HCT116 (cell line): Measurements from ENCODE around the gene DCD. TPM values are rescaled to one million over a fixed set of nuclear protein-coding genes. Genes with fewer than 3 reads are reported as not detected.

Experiments used
- ATAC-seq: fragments of 200-7000 bp; cut with Tn5 transposase; 2 replicates; pipeline ENCODE4 v1.9.1; 2020; ENCODE audit warnings: mild to moderate bottlenecking, moderate library complexity
- BruUV-seq: library from RNA; stranded (reverse); fragments of 400-500 nt; replicated peaks from 2 replicates; lab custom pipeline; 2021; lab: Mats Ljungman, UMichigan
- CTCF ChIA-PET: fragments of 300-600 bp; sonication (Branson Sonifier 250); formaldehyde crosslinking; loops from one replicate; lab custom pipeline; 2021; ENCODE audit warnings: antibody characterized with exemption; lab: Charles Lee
- POLR2A ChIA-PET: fragments of 300-600, 350-600 bp; sonication (Branson Sonifier 250); formaldehyde crosslinking; loops from one replicate; lab custom pipeline; 2021; ENCODE audit warnings: antibody characterized with exemption; lab: Charles Lee
- RAD21 ChIA-PET, 2 experiments: fragments of 300-600 bp; sonication (Branson Sonifier 250); formaldehyde crosslinking; loops; one replicate each; lab custom pipeline; 2023; ENCODE audit warnings: low total read pairs in 2 of 2; ENCODE audit not compliant: uncharacterized antibody in 2 of 2, unreplicated experiment in 2 of 2, low non-redundant PET in 1 of 2; lab: Charles Lee
- DNase-seq: peaks from one replicate; pipeline ENCODE4 v3.0.0-alpha.2; 2010; ENCODE audit warnings: low read depth, low spot score
- H2AFZ ChIP-seq: fragments of 200-600 bp; shearing (Covaris generic), sonication (generic); 2 replicates; pipeline ENCODE4 v1.6.1; 2017; ENCODE audit warnings: low read depth, mixed run types, mixed read lengths, antibody characterized with exemption, low read length; ENCODE audit not compliant: poor library complexity, severe bottlenecking
- H3K27ac ChIP-seq: 2 replicates; pipeline ENCODE4 v1.5.1; 2012; ENCODE audit warnings: low read depth, low read length
- H3K27me3 ChIP-seq: fragments of 200-600 bp; sonication (generic); 2 replicates; pipeline ENCODE4 v1.6.1; 2016; ENCODE audit warnings: mixed run types, low read length, mixed read lengths; ENCODE audit not compliant: insufficient read depth
- H3K36me3 ChIP-seq, 2 experiments: fragments of 200-500 bp in 1 of 2; fragments of 200-600 bp in 1 of 2; sonication (Bioruptor generic) in 1 of 2; sonication (generic) in 1 of 2; 2 replicates each; pipeline versions ENCODE4 v1.5.1 to v1.6.1; 2014 to 2016; ENCODE audit warnings: low read length in 2 of 2, inconsistent platforms in 1 of 2, mixed read lengths in 1 of 2, mixed run types in 1 of 2; ENCODE audit not compliant: insufficient read depth in 2 of 2, control insufficient read depth in 1 of 2
- H3K4me1 ChIP-seq, 2 experiments: fragments of 200-600 bp in 1 of 2; sonication (generic) in 1 of 2; 2 replicates each; pipeline versions ENCODE4 v1.5.1 to v1.6.1; 2012 to 2017; ENCODE audit warnings: low read length in 2 of 2, inconsistent platforms in 1 of 2, mild to moderate bottlenecking in 1 of 2, mixed read lengths in 1 of 2, mixed run types in 1 of 2, moderate library complexity in 1 of 2; ENCODE audit not compliant: insufficient read depth in 2 of 2, control insufficient read depth in 1 of 2
- H3K4me2 ChIP-seq: fragments of 200-600 bp; sonication (generic); 2 replicates; pipeline ENCODE4 v1.6.1; 2017; ENCODE audit warnings: mixed run types, low read length, mixed read lengths
- H3K4me3 ChIP-seq, 2 experiments: fragments of 200-600 bp in 1 of 2; sonication (generic) in 1 of 2; replicated peaks in 1 of 2; 2 replicates each; pipeline ENCODE4 v1.5.1; 2011 to 2016; ENCODE audit warnings: low read length in 2 of 2, control low read depth in 1 of 2, low read depth in 1 of 2, mild to moderate bottlenecking in 1 of 2, mixed read lengths in 1 of 2, mixed run types in 1 of 2
- H3K79me2 ChIP-seq: fragments of 200-600 bp; sonication (generic); 2 replicates; pipeline ENCODE4 v1.6.1; 2017; ENCODE audit warnings: mild to moderate bottlenecking, mixed run types, low read length, moderate library complexity, mixed read lengths; ENCODE audit not compliant: insufficient read depth
- H3K9ac ChIP-seq: fragments of 200-600 bp; sonication (generic); 2 replicates; pipeline ENCODE4 v1.6.1; 2016; ENCODE audit warnings: low read length, mixed read lengths
- H3K9me2 ChIP-seq: fragments of 200-600 bp; sonication (generic), shearing (Covaris generic); 2 replicates; pipeline ENCODE4 v1.6.1; 2017; ENCODE audit warnings: mixed run types, mild to moderate bottlenecking, moderate library complexity; ENCODE audit not compliant: insufficient read depth
- H3K9me3 ChIP-seq, 2 experiments: fragments of 200-500 bp in 1 of 2; fragments of 200-600 bp in 1 of 2; sonication (Bioruptor generic) in 1 of 2; sonication (generic) in 1 of 2; 2 replicates each; pipeline ENCODE4 v1.6.1; 2014 to 2017; ENCODE audit warnings: low read length in 2 of 2, mixed read lengths in 2 of 2, inconsistent platforms in 1 of 2, low read depth in 1 of 2, mild to moderate bottlenecking in 1 of 2, mixed run types in 1 of 2, moderate library complexity in 1 of 2; ENCODE audit not compliant: control insufficient read depth in 1 of 2, insufficient read depth in 1 of 2
- H4K20me1 ChIP-seq: fragments of 200-600 bp; sonication (generic), shearing (Covaris generic); 2 replicates; pipeline ENCODE4 v1.6.1; 2017; ENCODE audit warnings: mixed run types, mild to moderate bottlenecking, moderate library complexity; ENCODE audit not compliant: insufficient read depth
- CBX3 ChIP-seq: IDR thresholded peaks from 2 replicates; pipeline ENCODE4 v1.6.1; 2012; ENCODE audit warnings: low read depth
- CEBPB ChIP-seq: IDR thresholded peaks from 2 replicates; pipeline ENCODE4 v1.6.1; 2012; ENCODE audit warnings: low read depth
- CTCF ChIP-seq, 3 experiments: fragments of 200-600 bp in 1 of 3; sonication (generic) in 1 of 3; IDR thresholded peaks in 2 of 3; conservative IDR thresholded peaks in 1 of 3; 2 replicates each; pipeline ENCODE4 v1.5.1; 2012 to 2017; ENCODE audit warnings: low read depth in 2 of 3, low read length in 2 of 3, antibody characterized with exemption in 1 of 3, borderline replicate concordance in 1 of 3, control low read depth in 1 of 3, mild to moderate bottlenecking in 1 of 3, mixed read lengths in 1 of 3, mixed run types in 1 of 3, moderate library complexity in 1 of 3; ENCODE audit not compliant: insufficient read depth in 1 of 3
- FOSL1 ChIP-seq: IDR thresholded peaks from 2 replicates; pipeline ENCODE4 v1.6.1; 2012; ENCODE audit warnings: low read depth
- RAD21 ChIP-seq: IDR thresholded peaks from 2 replicates; pipeline ENCODE4 v1.6.1; 2012; ENCODE audit warnings: low read depth, mild to moderate bottlenecking
- SP1 ChIP-seq: IDR thresholded peaks from 2 replicates; pipeline ENCODE4 v1.6.1; 2012; ENCODE audit warnings: low read depth
- YY1 ChIP-seq: IDR thresholded peaks from 2 replicates; pipeline ENCODE4 v1.6.1; 2011; ENCODE audit warnings: low read length, low read depth, moderate library complexity, mild to moderate bottlenecking; ENCODE audit not compliant: insufficient replicate concordance; ENCODE audit errors: extremely low read depth
- ZNF274 ChIP-seq: fragments of 200-500 bp; sonication (Bioruptor generic); IDR thresholded peaks from 2 replicates; pipeline ENCODE4 v1.6.1; 2014; ENCODE audit warnings: mild to moderate bottlenecking, low read depth, low read length, inconsistent platforms
- intact Hi-C: fragments of 100-400 bp; cut with micrococcal nuclease; formaldehyde crosslinking; loops from 2 replicates; pipeline ENCODE4 v1.10.0; 2022
- total RNA-seq: library from RNA; stranded (reverse); gene quantifications from one replicate; pipeline ENCODE4 v1.2.1, GENCODE V29; 2021; ENCODE audit not compliant: unreplicated experiment
- TF ChIP-seq, protein P1 (sequence below): IDR thresholded peaks from 2 replicates; pipeline ENCODE4 v1.6.1; 2012; ENCODE audit warnings: low read depth
- TF ChIP-seq, protein P2 (sequence below): IDR thresholded peaks from 2 replicates; pipeline ENCODE4 v1.6.1; 2012

DCD gene
- total RNA-seq, 1 experiment from 2014 or later = not detected

DNA sequence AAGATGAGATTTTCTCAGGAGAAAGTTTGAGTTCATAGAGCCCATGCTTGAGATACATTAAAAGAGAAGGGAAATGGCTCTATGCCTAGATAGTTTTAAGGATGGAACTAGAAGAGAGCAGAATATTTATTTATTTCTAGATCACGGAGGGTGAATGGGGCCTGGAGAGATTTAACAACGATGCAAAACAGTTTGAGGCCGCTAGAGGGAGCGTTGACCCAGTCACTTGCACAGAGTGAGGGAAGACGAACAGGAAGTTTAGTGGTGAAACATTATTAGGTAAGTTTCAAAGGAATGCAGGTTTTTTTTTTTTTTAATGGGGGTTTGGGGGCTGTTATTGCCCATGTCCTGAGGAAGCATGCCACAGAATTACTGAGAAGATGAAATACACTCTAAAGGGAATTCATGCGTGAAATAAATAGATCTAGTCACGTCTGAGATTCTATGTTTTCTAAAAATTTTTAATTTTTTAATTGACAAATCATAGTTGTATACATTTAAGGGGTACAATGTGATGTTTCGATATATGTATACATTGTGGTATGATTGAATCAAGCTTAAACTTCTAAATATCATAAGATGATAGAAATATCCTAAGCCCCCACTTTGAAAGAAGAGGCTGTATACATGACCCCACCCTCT, 44.9 kb downstream of the DCD start:
- intact Hi-C loops = loop anchor here (5.0 kb wide), 1 partner anchor 334 kb away; no protein-coding TSS in a partner anchor
- peaks cover 0 to 11% of the 10 kb centered on the region in 2 experiments; a peak in 3 of 4 replicates for H3K4me1 ChIP-seq
- CTCF ChIA-PET = interaction anchor here (1.8 kb wide), 1 partner anchor 23 kb away, joined by 6 read pairs; no protein-coding TSS in a partner anchor

More for the DNA sequence above, 44.9 kb downstream of the DCD start:
- DNase-seq = peak; percentile 71
- H3K79me2 ChIP-seq = no peaks in the 10 kb centered on the region
- peak overlapping the region; percentile 28 for H2AFZ ChIP-seq
- no peaks in the 10 kb centered on the region for H3K36me3 ChIP-seq
- H3K27me3 ChIP-seq = peaks cover 4% of the 10 kb centered on the region; the same call in 1 of the 2 replicates
- H4K20me1 ChIP-seq = no peaks in the 10 kb centered on the region
- POLR2A ChIA-PET = no interaction called here
- H3K4me2 ChIP-seq = peak overlapping the region; percentile 3; the same call in 1 of the 2 replicates
- no peak overlapping the region for H3K27ac ChIP-seq
- ATAC-seq = peak; percentile 96
- RAD21 ChIA-PET = no interaction called here
- no peak overlapping the region for H3K4me3 ChIP-seq
- BruUV-seq = no TSS peak
- H3K9me3 ChIP-seq = no peaks in the 10 kb centered on the region
- H3K9me2 ChIP-seq = no peaks in the 10 kb centered on the region
- H3K9ac ChIP-seq = no peak overlapping the region
- TF ChIP-seq ZNF274 (no peak), CTCF (IDR thresholded peaks at IDR 0.05 in 2 of 3, conservative IDR thresholded peaks at IDR 0.05 in 1 of 3; ENCODE audit: borderline replicate concordance in 1 of 3, insufficient read depth in 1 of 3, low read depth in 2 of 3, low read length in 2 of 3) (peak; percentile 74 to 85 (median 84)), RAD21 (peak; percentile 65), SP1 (0 out of 2 replicates have a peak, but pooled peaks have one; percentile 8), CEBPB (peak; percentile 51), CBX3 (peak; percentile 44; the same call in 1 of the 2 replicates), YY1 (peak; percentile 24), FOSL1 (0 out of 2 replicates have a peak, but pooled peaks have one; percentile 6)
- TF ChIP-seq, protein P1, sequence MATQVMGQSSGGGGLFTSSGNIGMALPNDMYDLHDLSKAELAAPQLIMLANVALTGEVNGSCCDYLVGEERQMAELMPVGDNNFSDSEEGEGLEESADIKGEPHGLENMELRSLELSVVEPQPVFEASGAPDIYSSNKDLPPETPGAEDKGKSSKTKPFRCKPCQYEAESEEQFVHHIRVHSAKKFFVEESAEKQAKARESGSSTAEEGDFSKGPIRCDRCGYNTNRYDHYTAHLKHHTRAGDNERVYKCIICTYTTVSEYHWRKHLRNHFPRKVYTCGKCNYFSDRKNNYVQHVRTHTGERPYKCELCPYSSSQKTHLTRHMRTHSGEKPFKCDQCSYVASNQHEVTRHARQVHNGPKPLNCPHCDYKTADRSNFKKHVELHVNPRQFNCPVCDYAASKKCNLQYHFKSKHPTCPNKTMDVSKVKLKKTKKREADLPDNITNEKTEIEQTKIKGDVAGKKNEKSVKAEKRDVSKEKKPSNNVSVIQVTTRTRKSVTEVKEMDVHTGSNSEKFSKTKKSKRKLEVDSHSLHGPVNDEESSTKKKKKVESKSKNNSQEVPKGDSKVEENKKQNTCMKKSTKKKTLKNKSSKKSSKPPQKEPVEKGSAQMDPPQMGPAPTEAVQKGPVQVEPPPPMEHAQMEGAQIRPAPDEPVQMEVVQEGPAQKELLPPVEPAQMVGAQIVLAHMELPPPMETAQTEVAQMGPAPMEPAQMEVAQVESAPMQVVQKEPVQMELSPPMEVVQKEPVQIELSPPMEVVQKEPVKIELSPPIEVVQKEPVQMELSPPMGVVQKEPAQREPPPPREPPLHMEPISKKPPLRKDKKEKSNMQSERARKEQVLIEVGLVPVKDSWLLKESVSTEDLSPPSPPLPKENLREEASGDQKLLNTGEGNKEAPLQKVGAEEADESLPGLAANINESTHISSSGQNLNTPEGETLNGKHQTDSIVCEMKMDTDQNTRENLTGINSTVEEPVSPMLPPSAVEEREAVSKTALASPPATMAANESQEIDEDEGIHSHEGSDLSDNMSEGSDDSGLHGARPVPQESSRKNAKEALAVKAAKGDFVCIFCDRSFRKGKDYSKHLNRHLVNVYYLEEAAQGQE = no peak
- TF ChIP-seq, protein P2, sequence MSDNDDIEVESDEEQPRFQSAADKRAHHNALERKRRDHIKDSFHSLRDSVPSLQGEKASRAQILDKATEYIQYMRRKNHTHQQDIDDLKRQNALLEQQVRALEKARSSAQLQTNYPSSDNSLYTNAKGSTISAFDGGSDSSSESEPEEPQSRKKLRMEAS = peak; percentile 26; the same call in 1 of the 2 replicates
